Urothelium cell line (cell line): ENCODE data around the gene P3H1.
A peak's percentile ranks its signal among the peaks of the same experiment; 100 is the strongest.

Experiments used
- DNase-seq: peaks from one replicate; pipeline ENCODE4 v3.0.0; 2011; ENCODE audit warnings: low spot score, mixed read lengths
- FAIRE-seq: peaks from 2 replicates; lab custom pipeline; 2011; peaks lifted over from hg19 to GRCh38; lab: Jason Lieb, UNC

Gene P3H1

DNA sequence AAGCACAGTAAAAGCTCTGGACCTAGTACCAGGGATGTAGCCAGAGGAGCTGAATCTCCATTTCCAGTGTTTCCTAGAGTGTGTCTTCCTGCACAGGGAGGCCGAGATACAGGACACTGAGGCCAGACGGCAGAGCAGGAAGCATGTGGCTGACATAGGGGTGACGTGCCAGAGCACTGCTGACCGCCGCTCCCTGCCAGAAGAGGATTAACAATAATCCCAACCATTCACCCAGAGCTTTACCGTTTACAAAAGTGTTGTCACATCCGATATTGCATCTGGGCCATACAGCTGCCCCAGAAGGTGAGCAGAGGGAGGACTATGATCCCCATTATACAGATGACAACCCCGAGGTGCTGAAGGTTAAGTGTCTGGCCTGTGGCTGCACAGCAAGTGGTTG lies 21.0 kb downstream of the P3H1 start:
- peak; percentile 53 for FAIRE-seq
- DNase-seq: no peak

DNA sequence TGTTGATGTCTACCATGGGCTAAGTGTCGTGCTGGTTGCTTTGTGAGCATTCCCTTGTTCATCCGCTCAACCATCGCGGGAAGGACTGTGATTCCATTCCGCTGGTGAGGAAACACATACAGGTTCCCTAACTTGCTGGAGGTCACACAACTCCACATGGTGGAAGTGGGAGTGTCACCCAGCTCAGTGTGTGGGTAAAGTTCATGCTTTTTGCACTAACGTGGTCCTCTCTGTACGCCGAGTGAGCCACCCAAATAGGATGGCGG lies 22.7 kb downstream of the P3H1 start:
- FAIRE-seq (no peak), DNase-seq (no peak)

DNA sequence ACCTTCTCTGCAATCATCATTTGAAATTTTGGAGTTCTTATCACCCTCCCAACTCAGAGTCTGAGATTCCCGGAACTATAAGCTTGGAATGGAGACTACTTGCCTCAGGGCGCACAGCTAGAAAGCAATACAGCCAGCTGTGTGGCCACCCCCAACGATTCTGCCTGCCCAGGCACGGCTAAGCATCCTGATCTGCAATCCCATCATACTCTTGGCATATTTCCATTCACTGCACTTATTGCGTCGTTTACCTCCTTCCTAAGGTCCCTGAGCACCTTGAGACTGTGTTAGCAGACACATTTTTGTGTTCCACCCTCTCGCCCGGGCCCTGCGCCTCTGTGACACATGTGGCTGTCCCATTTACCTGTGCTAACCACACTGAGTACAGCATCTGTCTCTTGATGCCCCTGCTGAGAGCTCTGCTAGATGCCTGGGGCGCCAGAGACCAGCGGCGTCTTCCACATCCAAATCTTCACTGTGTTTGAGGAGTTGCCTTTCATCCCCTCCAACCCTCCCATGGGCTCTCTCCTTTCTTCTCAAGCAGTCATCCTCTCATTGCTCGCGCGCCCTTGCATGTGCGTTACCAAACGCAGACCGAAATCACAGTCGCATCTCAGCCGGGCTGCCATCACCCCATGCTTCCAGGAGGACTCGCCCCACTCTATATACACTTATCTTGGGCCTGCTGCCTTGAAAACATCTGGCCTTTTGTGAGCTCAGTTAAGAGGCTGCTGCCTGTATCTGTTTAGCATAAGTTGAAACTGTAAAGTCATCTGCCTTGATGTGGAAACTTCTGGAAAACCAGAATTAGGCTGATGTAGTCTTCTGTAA lies 23.3 kb downstream of the P3H1 start:
- FAIRE-seq (no peak), DNase-seq (no peak)

GRCh38 chr1:42742617-42743316 lies 24.1 kb downstream of the P3H1 start:
- FAIRE-seq (no peak), DNase-seq (no peak)

- DNase-seq (no peak), FAIRE-seq (no peak)
These were observed 24.7 kb downstream of the P3H1 start for GRCh38 chr1:42742141-42742540.

DNA sequence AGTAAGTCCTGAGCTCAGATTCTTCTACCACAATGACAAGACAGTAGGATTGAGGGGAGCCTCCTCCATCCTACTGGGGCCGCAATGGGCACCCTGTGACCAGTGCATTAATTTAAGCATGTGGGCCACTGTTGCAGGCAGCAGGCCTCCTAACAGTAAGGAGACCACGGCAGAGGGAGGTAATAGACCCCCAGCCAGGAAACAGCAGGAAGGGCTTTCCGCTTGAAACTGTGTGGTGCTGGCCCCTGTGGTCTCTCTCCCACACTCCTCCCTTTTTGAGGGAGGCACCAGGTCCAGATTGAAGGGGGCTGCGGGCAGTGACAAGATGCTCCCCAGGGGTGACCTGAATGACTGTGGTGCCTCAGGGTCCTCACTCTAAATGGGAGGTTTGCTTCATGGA lies 25.1 kb downstream of the P3H1 start:
- FAIRE-seq: no peak

DNA sequence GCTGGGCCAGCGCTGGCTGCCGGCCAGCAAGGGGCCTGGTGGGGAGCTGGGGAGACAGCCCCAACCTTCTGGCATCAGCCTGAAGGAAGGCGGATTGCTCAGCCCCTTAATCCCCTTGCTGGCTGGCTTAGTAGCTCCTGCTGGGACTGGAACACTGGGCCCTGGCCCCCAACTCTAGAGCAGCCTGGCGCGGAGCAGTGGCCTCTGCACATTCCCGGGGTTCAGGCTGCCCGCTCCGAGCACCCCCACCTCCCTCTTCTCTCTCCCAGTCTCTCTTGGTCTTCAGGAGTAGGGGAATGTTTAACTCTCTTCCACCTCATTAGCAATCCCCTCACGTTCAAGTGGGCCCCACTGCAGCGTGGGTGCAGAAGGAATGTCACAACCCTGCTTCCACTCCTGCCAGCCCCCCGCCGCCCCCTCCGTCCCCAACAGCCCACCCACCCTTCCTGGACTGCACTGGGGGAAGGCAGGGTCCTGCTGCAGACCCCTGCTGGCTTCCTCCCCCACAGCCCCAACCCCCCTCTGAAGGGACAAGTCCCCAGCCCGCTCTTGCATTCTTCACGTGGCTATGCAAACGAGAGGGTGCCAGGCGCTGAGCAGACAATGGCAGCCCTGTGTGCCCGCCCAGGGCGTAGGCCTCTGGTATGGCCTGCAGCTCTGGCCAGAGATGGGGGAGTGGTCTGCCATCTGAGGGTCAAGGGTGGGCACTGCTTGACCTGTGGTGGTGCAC lies 25.8 kb downstream of the P3H1 start:
- no peak for DNase-seq
- no peak for FAIRE-seq

More for the DNA sequence above, 25.1 kb downstream of the P3H1 start:
- DNase-seq: no peak

DNA sequence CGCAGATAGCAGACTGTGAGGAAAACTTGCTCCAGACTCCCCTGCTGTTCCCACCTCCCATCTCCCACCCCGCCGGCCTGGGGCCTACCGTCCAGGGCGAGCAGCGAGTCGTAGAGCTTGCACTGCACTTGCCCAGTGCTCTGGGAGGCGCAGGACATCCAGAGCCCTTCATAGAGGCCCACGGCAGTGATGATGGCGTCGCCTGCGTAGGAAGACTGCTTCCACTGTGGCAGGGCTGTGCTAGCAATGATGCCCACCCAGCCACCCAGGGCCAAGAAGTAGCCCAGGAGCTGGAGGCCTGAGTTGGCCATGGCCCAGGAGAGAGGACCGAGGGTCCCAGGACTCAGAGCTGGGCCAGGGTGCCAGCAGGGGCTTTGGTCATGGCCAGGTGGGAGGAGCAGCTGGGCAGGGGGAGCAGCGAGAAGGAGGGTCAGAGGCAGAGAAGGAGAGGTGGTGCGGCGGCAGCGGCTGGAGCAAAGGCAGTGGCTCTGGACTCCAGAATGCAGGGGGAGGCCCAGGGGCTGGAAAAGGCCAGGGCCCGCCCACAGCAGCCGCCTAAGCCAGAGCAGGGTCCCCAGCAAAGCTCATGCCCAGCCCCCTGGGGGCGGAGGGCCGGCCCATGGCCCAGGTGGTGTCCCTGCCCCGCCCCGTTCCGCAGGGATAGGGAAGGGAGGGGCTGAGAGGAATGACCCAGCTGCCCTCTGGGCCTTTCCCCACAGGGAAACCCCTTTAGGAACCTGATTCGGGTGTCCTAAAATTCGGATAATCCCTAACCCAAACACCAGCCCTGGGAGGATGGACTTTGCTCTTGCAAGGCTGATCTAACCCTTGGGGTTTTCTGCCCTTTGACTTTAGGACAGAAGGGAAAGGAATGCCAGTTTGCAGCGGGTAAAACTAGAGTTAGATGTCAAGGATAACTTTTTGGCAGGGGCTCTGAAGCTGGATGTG lies 26.8 kb downstream of the P3H1 start, which contains the start of gene CLDN19:
CLDN19 (minus strand) TSS at position 484 of the 948 bp plus-strand sequence; CDS start at position 311, 173 bp downstream.
- no peak for DNase-seq
- no peak for FAIRE-seq

DNA sequence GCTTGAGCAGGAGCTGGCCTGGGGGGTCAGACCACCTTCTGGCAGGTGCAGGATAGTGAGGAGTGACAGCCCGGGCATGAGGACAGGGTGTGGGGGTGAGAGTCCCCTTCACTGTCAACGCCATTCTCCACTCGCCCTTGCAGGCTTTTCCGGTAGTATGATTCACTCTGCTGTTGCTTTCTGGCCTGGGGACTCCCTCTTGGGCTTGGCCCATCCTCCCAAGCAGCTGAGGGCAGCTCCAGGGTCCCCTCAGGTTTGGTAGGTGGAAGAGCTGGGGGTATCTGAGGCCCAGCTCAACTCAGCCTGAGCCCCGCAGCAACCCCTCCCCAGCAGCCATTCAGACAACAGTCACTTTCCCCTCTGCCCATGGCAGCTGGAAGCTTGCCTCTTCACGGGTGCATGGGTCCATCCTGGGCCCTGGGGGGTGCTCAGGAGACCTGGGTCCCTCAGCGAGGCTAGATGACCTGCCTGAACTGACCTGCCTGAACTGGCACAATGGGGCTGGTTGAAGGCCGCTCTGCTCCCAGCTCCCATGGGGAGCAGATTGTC lies 28.1 kb downstream of the P3H1 start:
- FAIRE-seq (no peak), DNase-seq (no peak)

GRCh38 chr1:42737986-42738677 lies 28.7 kb downstream of the P3H1 start:
- FAIRE-seq (no peak), DNase-seq (no peak)

- FAIRE-seq: peak; percentile 30
- no peak for DNase-seq
These were observed 29.6 kb downstream of the P3H1 start for GRCh38 chr1:42737257-42737656.

DNA sequence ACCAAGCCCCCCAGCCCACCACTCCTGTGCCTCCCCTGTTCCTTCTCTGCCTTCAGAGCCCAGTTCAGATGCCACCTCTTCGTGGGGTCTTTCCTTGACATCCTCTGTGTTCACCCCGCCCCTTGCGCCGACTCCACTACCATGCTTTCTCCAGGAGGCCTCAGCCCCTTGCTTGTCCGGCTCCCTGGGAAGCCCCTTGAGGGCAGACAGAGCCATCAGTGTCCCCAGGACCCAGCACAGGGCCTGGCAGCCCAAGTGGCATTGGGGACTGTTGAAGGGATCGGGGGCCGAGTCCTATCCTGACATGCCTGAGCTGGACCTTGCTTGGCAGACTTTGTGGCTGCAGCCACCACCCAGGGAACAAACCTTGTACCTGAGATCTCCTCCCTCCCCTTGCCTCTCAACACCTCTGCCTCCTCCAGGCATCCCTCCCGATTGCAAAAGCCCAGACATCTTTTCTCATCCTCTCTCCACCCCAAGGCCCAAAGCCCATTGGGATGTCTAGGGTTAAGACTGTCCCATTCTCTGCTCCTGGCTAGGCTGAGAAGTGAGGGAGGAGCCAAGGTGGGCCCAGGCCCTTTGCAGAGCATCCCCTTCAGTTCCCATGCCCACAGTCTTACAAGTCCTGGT lies 30.1 kb downstream of the P3H1 start:
- FAIRE-seq (no peak), DNase-seq (no peak)

DNA sequence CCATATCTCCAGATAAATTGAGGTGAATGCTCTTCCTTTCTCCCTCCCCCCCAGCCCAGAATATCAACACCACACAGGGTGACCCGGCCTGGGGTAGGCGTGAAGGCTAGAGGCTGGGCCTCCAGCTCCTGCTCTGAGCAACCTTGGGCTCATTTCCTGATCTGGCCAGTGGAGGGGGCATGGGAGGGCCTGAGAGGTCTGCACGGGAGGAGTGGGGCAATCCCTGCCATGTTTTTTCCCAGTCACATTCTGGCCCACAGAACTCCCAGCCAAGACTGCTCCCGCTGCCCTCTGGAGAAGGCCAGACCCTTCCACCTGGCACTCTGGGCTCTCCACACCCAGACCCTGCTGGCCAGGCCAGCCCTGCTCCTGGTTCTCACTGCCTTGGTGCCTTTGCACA lies 30.7 kb downstream of the P3H1 start:
- FAIRE-seq (no peak), DNase-seq (no peak)

DNA sequence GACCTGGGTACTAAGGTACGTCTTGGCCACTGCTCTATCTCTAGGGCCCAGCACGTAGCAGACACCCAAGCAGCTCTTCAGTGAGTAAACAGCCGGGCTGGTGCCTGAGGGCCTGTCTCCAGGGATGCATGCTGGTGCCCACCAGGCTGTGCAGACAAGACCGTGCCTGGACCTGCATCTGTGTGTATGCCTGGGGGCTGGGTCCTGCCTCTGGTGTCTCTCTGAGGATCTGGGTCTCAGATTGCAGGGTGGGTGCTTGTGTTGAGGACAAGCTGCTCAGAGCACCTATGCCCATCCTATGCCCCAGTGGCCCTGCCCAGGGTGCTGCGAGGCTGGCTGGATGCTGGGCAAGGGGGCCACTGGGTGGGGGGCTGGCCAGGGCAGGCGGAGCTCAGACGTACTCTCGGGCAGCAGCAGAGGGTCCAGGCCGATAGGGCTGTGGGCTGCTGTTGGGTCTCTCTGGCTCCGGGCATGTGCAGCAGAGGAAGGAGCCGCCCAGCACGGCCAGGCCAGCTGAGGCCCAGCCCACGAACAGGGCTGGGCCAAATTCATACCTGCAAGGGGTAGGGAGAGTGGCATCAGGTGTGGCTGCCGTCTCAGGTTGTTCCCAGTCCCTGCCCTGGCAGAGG lies 31.2 kb downstream of the P3H1 start:
- DNase-seq: no peak
- FAIRE-seq: no peak

GRCh38 chr1:42735056-42735455 lies 31.8 kb downstream of the P3H1 start:
- no peak for DNase-seq
- FAIRE-seq: no peak

DNA sequence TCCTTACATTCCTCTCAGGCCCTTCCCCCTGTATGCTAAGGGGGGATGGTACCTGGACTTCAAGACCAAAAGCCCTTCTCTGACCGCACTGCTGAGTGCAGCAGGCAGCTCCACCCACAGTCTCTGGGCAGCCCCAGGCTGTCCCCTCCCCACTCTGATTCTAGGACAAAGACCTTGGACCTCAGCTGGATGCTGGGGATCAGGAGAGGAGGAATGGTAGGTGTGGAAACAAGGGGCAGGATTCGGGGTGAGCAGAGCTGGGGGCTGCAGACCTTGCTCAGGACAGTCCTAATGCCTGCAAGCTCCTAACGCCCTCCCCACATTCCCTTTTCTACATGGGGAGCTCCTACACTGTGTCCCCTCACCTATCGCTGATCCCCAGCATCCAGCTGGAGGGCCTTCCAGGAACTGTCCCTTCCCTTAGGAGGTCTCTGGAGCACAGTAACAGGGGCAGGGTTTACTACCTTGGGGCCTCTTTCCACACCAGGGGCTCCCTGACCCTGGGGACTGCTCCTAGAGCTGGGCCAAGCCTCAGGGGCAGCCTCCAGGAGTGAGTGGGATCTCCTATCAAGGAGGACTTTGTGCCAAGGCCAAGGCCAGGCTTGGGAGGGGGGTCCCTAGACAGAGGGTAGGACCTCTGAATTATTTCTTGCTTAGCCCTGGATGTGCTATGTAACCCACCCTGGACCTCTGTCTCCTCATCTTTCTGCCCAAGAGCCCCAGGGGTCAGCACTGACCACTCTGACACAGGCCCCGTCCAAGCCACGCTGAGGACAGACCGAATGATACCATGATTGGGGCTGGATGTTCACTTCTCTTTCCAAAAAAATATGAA lies 32.4 kb downstream of the P3H1 start:
- DNase-seq (no peak), FAIRE-seq (no peak)

DNA sequence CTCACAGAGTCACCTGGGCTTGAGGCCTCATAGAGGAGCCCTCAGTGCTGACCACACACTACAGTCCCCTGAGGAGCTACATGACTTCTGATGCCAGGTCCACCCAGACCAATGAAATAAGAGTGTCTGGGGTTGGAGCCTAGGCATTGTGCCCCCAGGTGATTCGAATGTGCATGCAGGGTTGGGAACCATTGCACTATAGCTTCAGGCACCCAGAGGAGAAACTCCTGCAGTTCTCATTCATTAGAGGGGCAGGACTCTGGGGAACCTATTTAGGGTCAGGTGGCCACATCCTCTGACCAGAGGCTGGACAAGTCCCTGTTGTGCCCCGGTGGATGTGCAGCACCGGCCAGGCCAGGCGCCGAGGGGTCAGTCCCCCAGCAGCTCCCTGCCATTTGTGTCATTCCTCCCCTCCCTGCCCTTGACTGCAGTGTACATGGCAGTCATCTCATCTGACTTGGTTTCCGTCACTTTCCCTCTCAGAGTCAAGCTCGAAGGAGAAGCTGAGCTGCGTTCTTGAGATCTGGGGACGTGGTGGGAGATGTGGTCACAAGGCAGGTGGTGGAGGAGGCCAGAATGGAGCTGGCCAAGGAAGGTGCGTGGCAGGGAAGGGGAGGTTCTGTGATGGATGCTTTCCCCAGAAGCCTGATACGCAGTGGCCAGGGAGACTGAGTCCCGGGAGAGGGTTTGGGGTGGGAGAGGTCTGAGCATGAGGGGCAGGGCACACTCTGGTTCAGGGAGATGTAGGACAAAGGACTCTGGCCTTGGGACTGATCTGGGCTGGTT lies 33.2 kb downstream of the P3H1 start:
- DNase-seq (no peak), FAIRE-seq (peak; percentile 88)
